GM21825 (cell line): ENCODE data around the gene LYPLAL1.
"Not testable (repeated sequence)": the region's sequence is repeated elsewhere in the genome, so short reads cannot be mapped to it uniquely, and the experiment has no call there.

Experiments
- ATAC-seq: cut with Tn5 transposase; IDR thresholded peaks from one replicate; pipeline ENCODE4 v1.9.1; 2021; ENCODE audit warnings: mild to moderate bottlenecking, moderate library complexity; ENCODE audit not compliant: unreplicated experiment

LYPLAL1 gene

GRCh38 chr1:219161371-219161770 is 12.3 kb upstream of the LYPLAL1 start:
- no peak for ATAC-seq

- ATAC-seq = no peak
Measured at GRCh38 chr1:219163401-219163954, 10.2 kb upstream of the LYPLAL1 start.

DNA sequence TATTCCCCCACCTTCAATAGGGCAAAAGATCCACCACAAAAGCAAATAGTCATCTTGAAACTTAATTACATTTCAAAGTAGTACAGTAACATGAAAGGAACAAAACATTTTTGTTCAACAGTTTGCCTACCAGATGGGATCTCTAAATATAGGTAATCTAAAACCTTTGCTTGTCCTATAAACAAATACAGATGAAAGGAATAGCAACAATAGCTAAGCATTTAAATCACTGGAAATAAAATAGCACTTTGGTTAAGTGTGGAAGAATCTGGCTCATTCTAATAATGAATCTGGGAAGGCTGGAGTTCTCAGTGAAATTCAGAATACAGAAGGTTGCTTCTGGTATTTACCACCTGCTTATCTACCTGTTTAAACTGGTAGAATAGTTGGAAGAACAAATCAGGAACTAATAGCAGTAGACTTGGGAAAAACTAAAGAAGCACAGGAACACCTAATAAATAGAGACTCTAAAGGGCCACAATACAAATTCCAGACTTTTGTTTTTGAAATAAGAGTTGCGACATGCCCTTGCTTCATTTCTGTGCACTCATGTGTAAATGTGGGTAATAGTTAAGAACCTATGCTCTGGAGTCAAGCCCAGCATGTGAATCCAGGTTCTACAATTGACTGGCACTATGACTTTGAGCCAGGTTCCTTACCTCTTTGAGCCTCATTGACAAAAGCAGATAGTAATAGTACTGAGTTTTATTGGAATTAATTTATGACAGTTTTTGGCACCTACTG is 2.3 kb upstream of the LYPLAL1 start:
- no peak for ATAC-seq

GRCh38 chr1:219172821-219173220 is 857 bp upstream of the LYPLAL1 start:
- no peak for ATAC-seq

DNA sequence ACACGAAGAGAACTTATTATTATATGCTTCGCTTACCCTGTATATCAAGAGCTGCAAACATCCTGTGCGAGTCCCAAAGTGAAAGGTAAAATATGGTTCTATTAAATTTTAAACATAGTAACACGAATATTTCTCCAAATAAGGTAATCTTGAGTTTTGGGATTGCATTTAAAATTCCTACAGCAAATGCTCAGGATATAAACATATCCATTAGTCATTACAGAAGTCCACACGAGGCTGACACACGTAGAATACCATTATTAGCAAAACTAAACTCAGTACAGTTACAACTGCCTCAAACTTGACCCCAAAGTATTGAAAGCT is 282 bp upstream of the LYPLAL1 start:
- ATAC-seq = no peak

DNA sequence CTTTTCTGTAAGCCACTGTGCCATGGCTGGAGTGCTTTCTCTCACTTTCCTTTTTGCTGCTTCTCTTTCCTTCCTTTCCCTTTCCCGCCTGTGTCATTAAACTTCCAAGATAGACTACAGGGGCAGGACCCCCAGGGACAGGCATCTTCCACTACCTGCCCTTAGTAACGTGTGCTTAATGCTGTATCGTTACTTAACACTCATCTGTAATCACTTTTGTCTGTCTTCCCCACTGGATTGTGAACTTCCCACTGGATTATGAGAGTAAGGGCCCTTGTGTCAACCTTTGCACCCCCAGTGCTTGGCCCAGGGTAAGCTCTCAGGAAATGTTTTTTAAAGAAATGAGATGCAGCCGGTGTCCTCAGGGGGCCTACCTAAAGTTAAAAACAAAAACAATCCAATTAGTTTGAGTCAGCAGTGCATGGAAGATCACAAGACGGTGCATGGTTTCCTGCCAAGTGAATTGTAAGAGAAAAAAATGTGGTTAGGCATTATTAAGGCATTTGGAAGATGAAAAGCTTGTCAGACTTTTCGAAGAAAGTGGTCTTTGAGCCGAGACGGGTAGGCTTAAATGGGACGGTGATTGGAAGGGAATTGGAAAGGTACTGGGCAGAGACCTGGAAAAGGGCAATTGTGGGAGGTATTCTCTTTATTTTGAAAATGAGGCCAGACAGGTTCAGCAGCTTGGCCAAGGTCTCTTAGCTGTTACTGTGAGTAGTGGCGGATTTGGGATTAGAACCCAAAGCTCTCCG is 958 bp downstream of the LYPLAL1 start:
- ATAC-seq = peak; percentile 42

DNA sequence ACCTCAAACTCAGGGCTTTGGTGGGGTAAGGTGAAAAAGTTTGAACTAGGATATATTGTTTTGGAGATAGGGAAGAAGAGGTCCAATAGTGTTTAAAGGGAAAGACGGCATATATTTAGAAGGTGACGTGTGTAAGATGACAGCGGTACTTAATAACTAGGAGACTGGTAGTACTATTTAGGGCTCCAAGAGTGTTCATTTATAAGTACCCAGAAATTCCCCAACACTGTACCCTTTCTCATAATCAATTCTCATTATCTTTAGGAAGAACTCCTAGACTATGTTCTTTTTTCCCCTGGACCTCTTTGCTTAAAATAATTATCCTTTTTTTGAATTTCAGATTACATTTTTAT is 1.5 kb downstream of the LYPLAL1 start:
- no peak for ATAC-seq

- ATAC-seq = no peak
Measured at GRCh38 chr1:219176168-219176567, 2.5 kb downstream of the LYPLAL1 start.

GRCh38 chr1:219177363-219177762 is 3.7 kb downstream of the LYPLAL1 start:
- peak; percentile 31 for ATAC-seq

GRCh38 chr1:219177940-219178339 is 4.3 kb downstream of the LYPLAL1 start:
- ATAC-seq = no peak

DNA sequence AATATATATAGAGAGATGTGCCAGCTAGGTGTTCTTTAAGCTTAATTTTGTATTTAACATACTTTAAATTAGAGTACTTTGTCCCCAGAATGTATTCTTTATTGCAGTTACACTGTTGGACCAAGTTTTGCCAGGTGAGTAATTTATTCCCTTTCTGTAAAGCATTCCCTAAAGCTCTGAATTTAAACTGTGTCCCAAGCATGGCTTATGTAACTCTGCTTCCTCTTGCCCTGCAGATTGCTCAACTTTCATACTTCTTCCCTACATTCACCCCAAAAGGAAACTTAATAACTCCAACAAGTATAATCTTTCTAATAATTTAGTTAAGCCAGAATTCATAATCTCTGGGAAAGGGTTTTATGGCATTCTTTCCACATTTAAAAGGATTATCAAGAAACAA is 5.6 kb downstream of the LYPLAL1 start:
- ATAC-seq = no peak

- ATAC-seq = no peak
Measured at GRCh38 chr1:219184337-219184736, 10.7 kb downstream of the LYPLAL1 start.

- ATAC-seq = no peak
Measured at GRCh38 chr1:219185486-219186117, 11.9 kb downstream of the LYPLAL1 start.

DNA sequence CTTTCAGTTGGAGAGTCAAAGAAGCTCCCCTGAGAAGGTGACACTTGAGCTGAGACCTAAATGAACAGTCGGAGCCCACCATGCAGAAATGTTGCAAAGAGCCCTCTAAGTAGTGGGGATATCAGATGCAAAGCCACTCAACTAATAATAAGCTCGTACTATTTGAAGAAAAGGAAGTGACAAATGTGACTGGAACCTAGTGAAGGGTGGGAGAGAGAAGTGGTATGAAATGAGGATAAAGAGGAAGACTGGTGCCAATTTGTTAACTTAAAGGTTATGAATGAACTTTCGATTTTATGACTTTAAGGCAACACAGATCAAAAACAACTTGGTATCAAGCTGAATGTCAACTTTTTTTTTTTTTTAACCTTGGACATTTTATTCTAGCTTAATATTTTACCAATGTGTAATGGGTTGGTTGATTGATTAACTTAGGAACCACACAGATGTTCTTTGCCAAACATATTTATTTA is 14.7 kb downstream of the LYPLAL1 start:
- ATAC-seq = peak; percentile 54

DNA sequence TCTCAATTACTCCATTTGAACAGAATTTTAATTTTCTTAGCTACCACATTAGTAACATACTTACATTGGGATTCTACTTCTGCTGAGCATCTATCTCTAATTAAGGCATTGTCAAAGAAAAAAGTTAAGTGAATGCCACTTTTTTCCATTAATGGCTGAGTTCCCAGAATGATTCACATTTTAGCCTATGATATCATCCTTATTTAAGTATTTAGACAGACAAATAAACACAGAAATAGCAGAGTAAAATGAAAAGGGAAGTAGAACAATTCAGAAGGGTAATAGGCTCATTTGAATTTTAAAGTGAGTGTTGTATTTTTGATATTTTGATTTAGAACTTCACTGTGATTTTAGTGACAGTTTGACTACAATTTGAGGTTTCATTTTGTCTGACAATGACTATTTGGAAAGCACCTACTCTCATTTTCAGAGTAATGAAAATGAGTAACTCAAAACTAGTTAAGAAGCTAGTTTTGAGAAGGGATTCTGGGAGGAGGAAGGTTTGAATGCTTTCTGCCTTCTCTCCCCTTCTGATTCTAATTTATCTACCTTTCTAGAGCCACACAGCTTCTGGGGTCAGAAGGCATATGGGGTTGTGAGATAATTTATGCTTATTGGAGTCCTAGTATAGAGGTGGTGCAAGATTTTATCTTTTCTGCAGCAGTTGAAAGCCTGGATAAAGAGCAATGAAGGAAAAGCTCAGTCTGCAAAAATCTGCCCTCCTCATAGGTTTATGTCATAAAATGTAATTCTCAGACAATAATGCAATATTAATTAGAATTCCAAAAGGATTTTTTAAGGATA is 15.5 kb downstream of the LYPLAL1 start:
- ATAC-seq = peak; percentile 69

GRCh38 chr1:219189952-219190351 is 16.3 kb downstream of the LYPLAL1 start:
- no peak for ATAC-seq

GRCh38 chr1:219190605-219191004 is 16.9 kb downstream of the LYPLAL1 start:
- ATAC-seq = no peak

DNA sequence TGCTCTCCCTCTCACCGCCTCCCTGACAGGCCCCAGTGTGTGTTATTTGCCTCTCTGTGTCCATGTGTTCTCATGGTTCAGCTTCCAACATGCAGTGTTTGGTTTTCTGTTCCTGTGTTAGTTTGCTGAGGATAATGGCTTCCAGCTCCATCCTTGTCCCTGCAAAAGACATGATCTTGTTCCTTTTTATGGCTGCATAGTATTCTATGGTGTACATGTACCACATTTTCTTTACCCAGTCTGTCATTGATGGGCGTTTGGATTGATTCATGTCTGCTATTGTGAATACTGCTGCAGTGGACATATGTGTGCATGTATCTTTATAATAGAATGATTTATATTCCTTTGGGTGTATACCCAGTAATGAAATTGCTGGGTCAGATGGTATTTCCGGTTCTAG is 22.2 kb downstream of the LYPLAL1 start:
- not testable (repeated sequence) for ATAC-seq

DNA sequence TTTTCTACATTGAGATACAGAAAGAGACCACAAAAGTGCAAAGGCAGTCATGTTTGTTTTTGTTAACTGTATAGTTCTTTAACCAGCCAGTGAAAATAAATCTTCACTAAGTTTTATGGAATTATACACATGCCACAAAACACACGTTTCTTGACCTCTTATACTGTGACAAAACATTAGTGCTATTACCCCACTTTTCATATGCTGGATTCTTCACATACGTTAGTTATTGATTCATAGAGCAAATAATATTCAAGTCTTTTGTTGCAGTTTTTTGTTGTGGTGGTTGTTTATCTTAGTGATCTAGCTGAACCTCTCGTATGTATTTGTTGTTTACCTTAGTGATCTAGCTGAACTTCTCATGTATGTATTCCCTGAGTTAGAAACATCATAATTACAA is 28.0 kb downstream of the LYPLAL1 start:
- no peak for ATAC-seq

DNA sequence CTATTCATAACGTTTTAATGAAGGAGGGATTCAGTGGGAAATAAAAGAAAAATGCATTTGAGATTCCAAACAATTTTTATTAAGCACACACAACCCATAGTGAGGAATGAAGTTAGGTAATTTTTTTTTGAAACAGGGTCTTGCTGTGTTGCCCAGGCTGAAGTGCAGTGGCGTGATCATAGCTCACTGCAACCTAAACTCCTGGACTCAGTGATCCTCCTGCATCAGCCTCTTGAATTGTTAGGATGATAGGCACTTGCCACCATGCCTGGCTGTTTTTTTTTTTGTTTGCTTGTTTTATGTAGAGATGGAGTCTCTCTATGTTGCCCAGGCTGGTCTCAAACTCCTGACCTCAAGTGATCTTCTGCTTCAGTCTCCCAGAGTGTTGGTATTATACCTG is 28.9 kb downstream of the LYPLAL1 start:
- ATAC-seq = no peak

GRCh38 chr1:219206350-219206749 is 32.7 kb downstream of the LYPLAL1 start:
- ATAC-seq = no peak
